GM18867 (cell line): ENCODE results near the gene AGPAT3.
A peak's percentile ranks its signal among the peaks of the same experiment; 100 is the strongest.

Experiments used
- ATAC-seq: cut with Tn5 transposase; IDR thresholded peaks from one replicate; pipeline ENCODE4 v1.9.1; 2021; ENCODE audit warnings: mild to moderate bottlenecking, moderate library complexity; ENCODE audit not compliant: unreplicated experiment

AGPAT3 gene

DNA sequence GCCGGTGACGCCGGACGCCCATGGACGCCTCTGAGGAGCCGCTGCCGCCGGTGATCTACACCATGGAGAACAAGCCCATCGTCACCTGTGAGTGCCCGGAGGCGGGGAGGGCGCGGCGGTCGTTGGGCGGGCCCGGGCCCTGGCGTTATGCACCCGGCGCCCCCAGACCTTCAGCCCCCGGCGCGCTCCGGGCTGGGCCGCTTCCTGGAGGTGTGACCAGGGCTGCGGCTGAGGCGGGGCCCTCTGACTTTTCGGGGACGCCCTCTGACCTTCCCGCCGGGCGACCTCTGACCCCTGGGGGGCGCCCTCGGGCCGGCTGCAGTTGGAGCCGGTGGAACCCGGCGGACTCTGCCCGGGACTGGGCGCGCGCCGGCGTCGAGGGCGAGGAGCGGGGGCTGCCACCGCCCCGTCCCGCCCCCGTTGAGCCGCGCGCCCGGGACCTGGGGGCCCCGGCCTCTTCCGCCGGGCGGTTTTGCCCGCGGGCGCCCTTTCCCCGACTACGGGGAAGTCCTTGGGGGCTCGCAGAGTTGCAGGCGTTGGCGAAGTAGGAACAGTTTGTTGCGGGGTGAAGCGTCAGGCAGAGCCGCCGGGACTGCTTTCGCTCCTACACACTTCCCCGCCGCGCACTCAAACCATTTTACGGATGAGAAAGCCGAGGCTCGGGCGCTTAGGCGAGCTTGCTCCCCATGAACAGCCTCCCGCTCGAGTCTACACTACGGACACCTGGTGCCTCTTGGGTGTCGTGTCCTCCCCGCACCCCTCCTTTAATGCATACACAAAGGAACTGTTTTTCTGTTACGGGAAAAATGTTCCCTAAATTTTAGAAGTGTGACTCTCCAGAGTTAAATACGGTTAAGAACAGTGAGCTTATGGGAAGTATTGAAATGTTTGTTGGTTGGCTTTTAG, 147.7 kb downstream of the AGPAT3 start:
- ATAC-seq: peak; percentile 72

DNA sequence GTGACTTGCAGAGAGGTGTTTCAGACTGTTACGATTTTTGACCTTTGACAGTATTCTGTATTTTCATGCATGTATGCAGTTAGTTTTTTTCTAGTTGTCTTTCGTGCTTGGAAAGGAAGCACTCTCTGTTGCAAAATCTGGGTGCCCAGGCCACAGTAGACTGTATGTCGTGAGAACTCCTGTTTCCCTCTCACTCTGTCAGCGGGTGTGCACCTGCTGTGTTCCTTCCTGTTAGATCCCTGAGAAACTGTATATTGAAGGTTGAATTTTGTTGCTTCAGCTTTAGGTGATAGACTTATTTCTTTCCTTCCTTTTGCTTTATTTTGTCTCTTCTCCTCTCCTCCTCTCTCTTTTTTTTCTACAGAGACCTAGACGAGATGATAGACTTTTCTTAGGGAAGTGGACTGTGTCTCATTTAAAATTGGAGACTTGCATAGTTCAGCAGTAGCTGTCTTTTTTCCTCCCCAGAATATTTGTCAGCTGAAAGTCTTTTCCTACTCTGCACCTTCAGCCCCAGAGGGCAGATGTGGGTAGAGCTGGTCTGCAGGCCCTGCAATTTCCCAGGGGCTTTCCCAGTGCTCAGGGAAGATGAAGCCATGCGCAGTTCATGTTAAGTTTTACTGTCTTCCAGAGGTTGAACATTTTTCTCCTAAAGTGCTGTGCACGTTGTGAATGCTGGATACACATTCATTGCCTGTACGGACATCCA, 148.5 kb downstream of the AGPAT3 start:
- ATAC-seq: no peak

DNA sequence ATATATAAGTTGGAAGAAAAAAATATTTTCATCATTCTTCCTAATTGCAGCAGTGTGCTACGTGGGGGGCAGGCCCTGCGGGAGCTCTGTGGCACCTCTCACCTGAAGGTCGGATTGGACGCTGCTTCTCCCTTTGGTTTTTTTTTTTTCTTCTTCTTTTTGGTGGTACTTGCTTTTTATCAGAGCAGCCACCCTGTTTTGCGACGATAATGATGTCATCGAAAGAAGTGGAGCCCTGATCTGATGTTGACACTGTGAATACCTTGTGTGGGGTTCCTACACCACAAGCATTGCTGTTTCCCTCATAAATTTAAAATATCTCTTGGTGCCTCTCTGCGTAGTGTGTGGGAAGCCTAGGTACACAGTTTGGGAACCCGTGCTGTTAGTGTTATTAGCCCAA, 152.6 kb downstream of the AGPAT3 start:
- no peak for ATAC-seq

DNA sequence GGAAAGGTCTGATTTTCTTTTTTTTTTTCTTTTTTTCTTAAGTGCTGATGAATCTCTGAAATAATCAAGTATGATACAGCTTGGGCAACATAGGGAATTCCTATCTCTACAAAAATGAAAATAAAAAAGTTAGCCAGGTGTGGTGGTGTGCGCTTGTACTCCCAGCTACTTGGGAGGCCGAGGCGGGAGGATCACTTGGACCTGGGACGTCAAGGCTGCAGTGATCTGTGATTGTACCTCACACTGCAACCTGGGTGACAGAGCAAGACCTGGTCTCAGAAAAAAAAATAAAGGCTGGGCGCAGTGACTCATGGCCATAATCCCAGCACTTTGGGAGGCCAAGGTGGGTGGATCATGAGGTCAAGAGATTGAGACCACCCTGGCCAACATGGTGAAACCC, 153.1 kb downstream of the AGPAT3 start:
- ATAC-seq: no peak

DNA sequence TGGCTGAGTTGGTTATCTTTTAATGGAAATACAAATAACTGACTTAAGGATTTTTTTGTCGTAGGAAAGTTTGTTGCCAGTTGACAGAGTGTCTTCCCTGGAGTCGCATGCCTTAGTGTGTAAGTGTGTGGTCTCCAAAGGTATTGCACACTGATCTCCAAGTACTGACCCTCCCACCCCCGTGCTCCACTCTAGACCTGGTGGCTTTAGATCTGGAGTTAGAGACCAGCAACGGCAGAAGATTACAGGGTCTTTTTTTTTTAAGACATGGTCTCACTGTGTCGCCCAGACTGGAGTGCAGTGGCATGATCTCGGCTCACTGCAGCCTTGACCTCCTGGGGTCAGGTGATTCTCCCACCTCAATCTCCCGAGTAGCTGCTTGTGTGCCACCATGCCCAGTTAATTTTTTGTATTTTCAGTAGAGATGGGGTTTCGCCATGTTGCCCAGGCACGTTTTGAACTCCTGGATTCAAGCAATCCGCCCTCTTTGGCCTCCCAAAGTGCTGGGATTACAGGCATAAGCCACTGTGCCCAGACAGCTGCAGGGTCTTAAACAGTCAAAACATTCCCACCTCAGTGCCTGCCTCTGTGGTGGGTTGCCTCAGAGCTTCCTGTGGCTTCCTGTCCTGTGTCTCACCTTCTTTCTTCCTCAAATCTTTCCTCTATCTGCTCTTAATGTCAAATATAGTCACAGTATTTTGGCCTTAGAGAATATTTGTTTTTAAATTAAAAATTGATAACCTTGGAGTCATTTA, 154.0 kb downstream of the AGPAT3 start:
- ATAC-seq: no peak

DNA sequence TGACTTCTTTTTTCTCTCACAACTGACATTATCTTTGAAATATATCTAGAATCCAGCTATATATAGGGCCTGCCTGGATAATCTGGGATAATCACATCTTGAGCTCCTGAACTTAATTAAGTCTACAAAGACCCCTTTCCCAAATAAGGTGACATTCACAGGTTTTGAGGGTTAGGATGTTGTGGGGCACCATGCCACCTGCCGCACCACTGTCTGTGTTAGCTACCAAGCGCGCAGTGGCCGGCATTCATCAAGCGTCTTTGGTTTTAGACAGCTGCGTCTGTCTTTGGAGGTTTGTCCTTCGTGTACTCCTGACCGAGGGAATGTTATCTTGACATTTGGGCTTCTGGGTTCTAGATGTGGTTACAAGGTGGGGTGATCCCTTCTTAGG, 154.5 kb downstream of the AGPAT3 start:
- no peak for ATAC-seq

DNA sequence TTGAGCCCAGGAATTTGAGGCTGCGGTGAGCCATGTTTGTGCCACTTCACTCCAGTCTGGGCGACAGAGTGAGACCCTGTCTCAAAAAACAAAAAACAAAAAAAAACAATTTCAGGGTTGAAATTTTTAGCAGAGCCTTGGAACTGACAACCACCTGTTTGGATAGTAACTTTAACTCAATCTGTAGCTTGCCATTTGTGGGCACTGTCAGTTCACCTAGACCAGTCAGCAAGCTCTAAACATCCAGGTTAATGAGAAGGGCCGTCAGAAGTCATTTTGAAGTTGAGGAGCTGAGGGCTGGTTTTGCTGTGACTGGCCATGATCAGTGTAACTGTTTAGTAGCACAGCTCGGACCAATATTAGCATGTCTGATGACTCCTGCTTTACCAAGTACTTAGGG, 155.5 kb downstream of the AGPAT3 start:
- ATAC-seq: no peak

DNA sequence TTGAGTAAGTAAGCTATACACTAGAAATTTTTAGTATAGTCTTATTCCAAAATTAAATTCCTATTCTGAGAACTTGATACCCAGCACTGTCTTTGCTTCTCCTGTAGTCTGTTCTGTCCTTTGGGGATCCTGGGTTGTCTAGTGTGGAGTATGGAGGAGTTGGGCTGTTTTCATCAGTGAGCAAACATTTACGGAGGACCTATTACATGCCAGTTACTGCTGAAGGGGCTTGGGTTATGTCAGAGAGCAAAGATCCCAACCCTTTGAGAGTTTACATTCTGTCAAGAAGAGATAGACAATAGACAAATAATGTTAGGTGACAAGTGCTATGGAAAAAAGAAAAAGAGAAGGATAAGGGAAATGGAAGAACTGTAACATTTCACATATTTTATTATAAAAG, 156.0 kb downstream of the AGPAT3 start:
- ATAC-seq: no peak

DNA sequence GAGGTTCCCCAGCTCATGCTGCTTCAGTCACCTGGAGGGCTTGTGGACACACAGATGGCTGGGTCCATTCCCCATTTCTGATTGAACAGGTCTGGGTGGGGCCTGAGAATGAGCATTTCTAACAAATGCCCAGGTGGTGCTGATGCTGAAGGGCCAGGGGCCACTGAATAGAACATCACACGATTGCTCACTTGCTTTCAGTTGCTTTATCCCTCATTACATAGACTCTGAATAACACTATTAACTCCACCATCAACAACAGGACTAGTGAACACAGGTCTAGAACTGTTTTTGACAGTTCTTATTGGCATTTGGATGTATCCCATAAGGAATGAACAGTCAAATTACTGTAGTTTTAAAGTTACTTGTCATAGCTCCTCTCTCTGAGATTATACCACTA, 159.2 kb downstream of the AGPAT3 start:
- ATAC-seq: no peak

DNA sequence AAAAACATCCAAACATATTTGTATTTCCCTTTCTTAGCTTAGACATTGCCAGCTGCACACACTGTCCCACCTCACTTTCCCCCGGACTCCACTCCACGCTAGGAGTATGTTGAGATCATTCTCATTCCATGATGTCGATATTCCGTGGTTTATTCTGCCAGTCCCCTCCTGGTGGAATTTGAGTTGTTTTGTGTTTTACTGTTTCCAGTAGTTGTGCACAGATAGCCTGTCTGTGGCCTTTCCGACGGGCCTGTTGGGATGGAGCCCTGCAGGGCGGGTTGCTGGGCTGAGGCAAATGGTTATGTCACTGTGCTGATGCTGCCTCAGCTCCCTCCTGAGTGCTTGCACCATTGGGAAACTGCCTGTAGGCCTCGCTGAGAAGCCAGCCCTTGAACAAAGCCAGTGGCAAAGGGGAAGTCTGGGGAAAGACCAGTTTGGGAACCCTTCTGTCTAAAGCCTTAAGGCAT, 159.9 kb downstream of the AGPAT3 start:
- ATAC-seq: no peak

DNA sequence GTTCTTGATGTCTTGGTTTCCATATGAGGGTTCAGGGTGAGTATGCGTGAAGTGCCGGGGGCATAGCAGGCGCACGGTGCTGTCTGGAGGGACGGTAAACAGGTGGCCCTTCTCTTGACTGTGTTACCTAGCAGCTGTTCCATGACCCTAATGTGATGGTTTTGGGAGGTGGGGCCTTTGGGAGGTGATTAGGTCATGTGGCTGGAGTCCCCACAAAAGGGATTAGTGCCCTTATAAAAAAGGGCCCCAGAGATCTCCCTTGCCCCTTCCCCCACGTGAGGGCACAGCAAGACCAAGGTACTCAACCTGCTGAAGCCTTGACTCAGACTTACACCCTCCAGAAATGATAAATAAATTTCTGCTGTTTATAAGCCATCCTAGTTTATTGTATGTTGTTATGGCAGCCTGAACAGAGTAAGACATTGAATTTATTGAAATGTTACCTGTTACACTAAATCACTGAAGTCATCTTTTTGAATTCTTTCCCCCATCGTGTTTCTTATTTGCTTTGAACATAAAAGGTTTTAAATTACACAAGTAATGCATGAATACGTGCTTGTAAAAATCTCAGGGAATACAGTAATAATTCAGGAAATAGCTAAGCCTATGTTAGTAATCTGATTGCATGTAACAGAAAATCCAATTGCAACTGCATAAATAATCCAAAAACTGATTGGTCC, 162.7 kb downstream of the AGPAT3 start:
- ATAC-seq: no peak

DNA sequence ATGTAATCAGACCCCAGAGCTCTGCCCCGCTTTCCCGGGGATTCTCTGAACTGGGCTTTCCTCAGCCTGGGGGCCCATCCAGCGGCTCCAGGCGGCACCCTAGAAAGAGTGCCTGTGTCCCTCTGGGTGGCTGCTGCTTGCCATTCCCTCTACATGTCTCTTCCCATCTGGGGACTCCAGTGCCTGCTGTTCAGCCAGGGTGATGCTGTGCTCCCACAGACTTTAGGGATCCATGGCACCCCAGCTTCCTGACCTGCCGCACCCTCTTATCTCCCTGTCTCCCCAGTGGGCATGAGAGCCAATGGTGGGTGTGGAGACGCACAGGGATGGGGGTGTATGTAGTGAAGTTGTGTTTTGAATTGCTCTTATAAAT, 163.2 kb downstream of the AGPAT3 start:
- ATAC-seq: no peak

DNA sequence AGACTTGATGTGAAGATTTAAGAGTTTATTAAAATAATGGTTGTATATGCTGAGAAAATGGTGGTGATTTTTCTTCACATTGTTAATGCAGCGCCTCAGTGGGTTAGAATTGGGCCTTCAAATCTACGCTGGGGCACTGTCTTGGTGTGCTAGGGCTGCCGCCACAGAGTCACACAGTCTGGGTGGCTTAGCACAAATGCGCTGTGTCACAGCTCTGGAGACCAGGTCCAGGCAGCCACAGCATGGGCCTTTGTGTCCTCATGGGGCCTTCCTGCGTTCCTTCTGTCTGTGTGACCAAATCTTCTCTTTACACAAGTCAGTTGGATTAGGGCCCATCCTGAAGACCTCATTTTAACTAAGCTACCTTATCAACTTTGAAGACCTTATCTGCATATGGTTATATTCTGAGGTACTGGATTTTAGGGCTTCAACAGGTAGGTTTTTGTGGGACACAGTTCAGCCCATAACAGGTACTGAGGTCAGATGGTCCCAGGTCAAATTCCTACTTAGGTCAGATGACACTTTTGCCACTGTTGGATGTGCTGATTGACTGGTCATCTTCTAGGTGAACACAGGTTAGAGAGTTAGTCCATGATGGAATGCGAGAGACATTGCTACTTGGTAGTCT, 164.6 kb downstream of the AGPAT3 start:
- no peak for ATAC-seq

DNA sequence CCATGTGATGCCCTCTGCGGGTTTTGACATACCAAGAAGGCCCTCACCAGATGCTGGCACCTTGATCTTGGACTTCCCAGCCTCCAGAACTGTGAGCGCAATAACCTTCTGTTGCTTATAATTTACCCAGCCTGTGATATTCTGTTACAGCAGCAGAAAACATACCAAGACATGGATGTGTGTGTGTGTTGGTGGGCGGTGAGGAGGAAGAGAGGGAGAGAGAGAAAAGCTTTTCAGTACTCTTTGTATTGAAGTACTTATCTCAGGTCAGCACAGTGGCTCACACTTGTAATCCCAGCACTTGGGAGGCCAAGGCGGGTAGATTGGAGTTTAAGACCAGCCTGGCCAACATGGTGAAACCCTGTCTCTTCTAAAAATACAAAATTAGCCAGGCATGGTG, 170.2 kb downstream of the AGPAT3 start:
- ATAC-seq: no peak
